Measurements from ENCODE around the gene BANP. TPM values are rescaled to one million over a fixed set of nuclear protein-coding genes. Genes with fewer than 3 reads are reported as not detected.
A peak's percentile ranks its signal among the peaks of the same experiment; 100 is the strongest.
"Not testable (repeated sequence)": the region's sequence is repeated elsewhere in the genome, so short reads cannot be mapped to it uniquely, and the experiment has no call there.

The BANP gene
- total RNA-seq, 1 donor from 2014 or later = 36.4 TPM

DNA sequence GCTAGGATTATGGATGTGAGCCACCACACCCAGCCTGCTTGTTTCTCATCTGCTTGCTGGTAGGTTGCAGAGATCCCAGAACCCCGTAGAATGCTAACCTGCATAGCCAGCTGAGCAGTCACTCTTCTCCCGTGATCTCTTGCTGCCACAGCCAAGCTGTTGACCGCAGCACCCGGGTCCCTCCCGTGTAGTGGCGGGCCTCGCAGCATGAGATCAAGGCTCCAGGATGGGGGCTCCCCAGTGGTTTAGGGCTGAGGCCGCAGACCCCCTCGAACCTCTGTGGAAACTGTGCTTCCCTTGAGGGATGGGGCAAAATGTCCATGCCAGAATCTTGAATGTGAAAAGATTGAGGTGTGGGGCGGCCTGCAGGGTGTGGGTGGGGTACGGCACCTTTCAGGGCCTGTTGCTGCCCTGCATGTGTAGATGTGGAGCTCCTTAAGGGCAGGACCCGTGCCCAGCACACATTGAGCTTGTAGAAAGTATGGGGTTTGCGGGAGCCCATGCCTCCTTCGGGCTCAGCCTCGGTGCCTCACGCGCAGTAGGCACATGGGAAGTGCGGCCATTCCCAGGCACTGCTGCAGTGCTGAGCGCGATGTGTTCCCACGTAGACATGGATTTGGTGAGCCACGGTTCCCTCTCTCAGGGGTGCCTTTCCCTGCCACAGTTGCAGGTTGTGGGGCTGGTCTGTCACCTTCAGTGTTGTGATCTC is 99.9 kb downstream of the BANP start:
- DNase-seq = no peak

DNA sequence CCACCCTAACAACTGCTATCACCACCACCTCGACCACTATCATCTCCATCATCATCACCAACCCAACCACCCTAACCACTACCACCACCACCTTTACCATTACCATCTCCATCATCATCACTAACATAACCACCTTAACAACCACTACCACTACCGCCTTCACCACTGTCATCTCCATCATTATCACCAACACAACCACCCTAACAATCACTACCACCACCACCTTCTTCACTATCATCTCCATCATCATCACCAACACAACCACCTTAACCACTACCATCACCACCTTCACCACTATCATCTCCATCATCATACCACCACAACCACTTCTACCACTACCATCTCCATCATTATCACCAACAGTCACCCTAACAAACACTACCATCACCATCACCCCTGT is 101.4 kb downstream of the BANP start:
- no peak for DNase-seq

DNA sequence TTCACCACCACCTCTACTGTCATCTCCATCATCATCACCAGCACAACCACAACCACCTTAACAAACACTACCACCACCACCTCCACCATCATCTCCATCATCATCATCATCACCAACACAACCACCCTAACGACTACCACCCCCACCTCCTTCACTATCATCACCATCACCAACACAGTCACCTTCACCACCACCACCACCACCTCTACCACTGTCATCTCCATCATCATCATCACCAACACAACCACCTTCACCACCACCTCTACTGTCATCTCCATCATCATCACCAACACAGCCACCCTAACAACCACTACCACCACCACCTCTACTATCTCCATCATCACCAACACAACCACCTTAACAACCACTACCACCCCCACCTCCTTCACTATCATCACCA is 102.2 kb downstream of the BANP start:
- not testable (repeated sequence) for DNase-seq

DNA sequence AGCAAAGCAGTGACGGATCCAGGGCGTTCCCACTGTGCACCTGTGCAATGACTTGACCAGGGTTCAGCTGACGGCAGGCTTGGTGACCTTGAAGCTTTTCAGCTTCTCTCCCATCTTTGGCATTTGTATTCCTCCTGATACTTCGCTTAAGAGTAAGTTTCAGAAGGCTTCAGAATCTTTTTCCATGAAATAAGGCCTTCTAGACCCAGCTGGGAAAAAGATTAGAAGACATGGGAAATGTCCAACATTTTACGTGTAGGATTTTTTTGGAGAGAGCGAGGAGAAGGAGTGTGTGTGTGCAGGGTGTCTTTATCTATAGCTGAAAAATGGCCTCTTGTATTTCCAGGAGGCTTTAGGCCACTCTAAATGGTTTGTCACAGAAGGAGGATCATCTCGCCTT is 104.1 kb downstream of the BANP start:
- DNase-seq = no peak

DNA sequence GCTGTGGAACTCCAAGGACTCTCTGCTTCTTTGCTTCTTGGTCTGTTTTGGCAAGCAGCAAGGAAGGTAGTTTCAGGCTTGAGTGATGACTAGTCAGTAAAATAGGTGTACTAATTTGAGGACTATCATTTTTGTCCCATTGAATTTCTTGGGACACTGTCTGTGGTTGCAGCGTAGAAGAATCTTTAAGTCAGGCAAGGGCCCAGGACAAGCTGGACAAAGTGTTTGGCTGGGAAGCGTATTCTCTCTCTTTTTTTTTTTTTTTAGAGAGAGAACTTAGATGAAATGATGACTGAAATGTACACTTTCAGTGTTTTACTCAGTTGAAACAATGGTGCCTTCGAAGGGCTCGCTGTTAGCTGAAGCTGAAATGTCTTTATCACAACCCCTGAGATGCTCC is 105.0 kb downstream of the BANP start:
- DNase-seq = no peak

DNA sequence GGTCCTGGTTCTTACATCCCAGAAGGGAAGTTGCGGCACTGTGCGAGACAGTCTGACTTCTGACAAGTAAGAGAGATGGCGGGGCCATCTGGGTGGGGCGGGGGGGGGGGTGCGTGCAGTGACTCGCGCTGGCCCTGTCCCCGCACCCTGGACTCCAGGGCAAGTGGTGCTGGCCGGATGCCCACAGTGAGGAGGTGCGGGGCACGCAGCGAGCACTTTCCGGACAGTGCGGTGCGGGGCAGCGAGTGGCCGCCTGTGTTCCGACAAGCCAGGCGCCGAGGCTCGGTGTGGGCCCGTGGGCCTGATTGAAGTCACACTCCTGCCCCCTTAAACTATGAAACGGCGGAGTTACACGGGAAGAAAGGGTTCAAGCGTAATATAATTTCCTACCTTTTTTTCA is 106.4 kb downstream of the BANP start:
- no peak for DNase-seq

DNA sequence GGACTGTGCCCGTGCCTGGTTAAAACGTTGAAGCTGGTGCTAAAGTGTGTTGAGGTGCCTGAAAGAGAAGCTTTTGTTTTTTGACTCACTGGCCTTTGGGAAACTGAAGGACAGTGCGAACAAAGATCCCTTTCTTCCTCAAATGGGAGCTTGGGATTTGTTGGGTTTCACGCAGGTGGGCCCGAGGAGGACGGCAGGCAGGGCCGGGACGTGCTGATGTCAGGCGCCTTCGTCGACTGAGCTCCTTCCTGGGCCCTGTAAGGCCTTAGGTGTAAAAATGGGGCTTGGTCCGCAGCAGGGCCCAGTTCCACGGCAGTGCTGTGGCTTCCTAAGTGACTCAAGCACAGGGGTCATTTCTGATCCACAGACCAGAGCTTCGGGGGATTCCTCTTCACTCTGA is 106.9 kb downstream of the BANP start:
- DNase-seq = no peak

DNA sequence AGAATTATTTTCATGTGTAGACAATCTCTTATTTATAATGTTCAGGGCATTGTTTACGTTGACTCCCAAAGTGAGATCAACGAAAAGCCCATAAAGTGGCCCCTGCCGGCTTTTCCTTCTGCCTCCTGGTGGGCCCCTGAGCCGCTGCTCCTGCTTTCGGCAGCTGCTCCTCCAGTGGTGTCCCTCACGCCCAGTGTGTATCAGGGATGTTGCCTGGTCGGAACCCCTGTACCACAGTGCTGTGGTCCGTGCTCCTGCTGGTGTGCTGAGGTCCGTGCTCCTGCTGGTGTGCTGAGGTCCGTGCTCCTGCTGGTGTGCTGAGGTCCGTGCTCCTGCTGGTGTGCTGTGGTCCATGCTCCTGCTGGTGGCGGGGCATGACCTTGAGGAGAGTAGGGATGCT is 107.6 kb downstream of the BANP start:
- no peak for DNase-seq

DNA sequence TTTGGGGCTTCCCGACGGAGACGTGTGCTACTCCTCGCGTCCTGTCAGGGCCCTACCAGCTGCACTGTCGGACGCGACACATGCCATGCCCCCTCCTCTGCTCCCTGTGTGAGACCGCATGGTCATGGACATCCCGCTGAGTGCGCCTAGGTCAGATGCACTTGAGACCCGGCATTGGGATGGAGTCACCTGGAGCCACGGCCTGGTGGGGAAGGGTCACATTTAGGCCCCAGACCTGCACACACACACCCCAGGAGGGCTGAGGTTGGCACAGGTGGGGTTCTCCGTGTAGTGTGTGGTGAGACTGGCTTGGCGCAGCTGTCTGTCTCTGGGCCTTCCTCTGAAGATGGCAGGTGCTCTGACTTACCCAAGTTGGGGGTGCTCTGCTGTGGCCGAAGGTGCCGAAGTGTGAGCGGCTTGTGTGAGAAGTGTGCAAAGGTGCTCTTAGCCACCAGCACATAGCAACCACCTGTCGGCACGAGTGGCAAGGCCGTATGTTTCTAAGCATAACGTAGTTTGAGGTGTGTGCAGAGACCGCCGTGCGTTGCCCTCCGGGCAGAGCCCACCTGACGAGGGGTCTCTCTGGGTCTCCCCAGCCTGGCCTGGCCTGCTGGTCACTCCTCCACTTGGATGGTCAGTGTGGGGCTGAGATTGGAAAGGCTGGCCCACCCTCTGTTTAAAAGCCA is 108.6 kb downstream of the BANP start:
- DNase-seq = no peak

DNA sequence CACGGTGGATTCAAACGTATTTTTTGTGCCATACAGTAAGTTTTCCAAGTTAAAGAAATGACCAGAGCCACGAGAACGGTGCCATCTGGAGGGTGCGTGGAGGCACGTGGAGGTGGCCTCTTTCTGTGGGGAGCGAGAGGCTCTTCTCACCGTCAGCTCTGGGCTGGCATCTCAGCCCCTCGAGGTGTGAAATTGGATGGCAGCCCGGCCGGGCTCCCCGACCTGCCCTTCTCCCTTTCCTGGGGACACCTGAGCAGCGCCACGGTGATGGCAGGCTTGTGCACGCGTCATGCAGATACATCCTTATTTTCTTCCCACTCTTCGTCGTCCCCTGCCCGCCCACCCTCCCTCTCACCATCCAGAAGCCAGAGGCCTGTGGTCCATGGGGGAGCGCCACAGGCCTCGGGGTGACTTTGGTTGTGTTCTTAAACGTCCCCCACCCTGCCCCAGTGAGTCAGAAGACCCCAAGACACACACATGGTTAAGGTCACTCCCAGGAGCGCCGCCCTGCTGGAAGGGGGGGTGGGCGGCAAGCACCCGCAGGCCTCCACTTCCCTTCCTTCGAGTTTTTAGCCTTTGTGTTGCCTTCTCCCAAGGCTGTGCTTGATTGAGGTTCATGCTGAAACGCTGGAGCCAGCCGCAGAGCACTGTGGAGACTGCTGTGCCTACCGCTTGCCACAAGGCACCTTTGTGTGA is 109.4 kb downstream of the BANP start:
- DNase-seq = no peak

DNA sequence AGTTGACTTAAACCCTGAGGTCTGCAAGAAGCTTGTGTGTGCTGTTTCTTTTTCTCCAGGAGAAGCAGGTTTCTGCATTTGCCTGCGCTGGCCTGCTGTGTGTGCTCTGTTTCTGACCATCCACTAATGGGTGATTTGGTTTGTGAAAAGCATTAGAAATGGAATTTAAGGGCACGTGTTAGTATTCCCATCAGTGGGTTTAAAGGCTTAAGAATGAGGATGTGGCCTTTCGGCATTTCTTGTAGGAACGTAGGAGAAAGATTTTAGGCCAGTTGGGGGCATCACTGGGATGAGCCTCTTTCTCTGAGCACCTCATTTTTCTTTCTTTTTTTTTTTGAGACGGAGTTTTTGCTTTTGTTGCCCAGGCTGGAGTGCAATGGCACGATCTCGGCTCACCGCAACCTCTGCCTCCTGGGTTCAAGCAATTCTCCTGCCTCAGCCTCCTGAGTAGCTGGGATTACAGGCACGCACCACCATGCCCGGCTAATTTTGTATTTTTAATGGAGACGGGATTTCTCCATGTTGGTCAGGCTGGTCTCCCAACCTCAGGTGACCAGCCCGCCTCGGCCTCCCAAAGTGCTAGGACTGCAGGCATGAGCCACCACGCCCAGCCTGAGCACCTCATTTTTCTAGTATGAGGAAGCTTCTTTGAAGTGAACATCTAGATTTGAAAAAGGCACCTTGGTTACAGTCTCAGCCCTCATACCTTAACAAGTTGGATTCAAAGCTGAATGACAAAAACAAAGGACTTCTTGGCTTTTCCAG is 110.3 kb downstream of the BANP start:
- DNase-seq = no peak

DNA sequence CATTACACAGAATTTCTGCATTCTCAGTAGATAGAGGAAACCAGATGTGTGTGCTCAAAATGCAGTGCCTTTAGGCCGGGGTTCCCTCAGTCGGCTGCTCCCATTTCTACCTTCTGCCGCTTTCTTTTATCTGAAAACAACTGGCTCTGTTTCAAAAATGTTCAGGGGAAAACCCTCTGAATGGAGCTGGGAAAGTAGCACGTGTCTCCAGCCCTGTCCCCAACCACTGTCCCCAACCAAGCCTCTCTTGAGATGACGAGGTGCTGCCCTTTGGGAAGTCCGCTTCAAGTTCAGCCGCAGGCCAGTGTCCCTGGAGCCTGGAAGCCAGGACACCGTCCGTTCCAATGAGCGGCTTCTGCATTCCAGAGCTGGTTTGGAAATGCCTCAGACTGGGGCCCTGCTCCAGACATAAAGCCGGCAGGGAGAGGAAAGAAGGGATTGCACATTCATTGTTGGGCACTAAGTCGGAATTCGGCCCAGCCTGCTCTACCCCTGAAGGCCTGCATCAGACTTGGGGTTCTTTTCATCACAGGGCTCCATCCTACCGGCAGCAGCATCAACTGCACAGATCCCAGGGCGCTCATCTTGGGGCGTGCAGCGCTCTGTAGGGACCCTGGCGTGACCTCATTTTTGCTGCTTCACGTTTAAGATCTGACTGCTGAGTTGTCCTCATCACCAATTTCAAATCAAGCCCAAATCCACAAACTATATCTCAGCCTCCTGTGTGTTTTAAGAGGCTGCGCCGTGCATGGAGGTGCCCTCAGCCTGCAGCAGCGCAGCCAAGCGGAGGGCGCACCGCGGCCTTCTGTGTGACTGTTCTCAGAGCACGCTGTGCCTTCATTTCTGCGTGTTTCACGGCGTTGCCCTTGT is 111.3 kb downstream of the BANP start:
- DNase-seq = no peak

DNA sequence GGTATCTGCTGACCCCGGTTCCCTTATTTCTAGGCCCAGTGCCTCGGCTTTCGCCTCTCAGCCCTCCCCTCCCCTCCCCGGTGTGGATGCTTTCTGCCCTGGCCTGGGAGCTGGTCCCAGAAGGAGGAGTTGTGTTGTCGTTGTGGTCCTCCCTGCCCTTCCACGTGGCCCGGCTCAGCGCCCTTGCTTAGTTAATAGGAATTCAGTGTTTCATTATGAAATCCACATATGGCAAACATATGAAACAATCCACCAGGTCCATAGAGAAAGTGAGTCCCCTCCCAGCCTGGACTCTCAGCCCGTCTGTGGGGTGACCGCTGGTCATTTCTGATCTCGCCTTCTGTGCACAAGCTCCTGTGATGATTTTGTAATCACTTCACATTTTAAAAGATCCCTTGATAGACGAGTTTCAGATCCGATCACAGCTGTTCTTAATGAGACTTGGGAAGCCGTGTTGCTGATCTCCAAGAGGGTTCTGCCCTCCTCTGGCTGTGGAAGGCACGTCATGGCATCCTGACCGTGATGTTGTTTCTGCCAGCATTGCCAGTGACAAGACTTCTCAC is 112.1 kb downstream of the BANP start:
- peak; percentile 15 for DNase-seq

DNA sequence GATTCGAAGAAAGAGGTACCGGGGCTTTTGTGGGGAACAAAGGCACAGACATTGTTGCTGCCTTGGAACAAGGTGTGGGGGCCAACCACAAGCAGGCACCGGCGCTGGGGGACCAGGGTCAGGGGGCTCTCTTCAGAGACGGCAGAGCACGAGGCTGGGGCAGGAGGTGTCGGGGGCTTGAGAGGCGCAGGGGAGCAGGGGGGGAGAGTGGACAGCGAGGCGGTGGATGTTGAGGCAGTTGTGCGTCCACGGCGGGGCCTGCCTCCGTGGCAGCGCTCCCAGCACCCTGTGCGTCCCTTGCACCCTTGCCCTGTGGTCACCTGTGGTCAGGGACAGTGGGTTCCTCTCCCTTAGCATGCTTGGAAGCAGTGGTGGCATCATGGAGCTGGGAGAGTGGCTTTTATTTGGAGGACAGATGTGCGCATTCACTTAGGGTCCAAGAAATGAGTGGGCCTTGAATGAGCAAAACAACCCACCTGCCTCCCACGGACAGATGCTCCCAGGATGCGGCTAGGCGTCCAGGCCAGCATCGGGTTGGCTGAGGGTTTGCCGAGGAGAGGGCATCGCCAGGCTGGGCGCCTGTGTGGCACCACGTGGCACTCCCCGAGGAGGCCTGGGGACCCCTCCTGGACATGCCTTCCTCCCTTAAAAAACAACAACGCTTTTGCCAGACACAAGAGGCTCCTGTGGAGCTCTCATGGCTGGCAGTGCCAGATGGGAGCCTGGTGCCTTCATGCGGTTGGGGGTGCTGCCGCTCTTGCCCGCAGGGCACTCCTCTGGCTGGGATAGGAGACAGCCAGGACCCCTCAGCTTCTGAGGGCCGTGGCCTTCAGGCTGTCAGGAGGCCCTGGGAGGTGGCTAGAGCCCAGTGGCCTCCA is 113.0 kb downstream of the BANP start:
- DNase-seq = no peak

DNA sequence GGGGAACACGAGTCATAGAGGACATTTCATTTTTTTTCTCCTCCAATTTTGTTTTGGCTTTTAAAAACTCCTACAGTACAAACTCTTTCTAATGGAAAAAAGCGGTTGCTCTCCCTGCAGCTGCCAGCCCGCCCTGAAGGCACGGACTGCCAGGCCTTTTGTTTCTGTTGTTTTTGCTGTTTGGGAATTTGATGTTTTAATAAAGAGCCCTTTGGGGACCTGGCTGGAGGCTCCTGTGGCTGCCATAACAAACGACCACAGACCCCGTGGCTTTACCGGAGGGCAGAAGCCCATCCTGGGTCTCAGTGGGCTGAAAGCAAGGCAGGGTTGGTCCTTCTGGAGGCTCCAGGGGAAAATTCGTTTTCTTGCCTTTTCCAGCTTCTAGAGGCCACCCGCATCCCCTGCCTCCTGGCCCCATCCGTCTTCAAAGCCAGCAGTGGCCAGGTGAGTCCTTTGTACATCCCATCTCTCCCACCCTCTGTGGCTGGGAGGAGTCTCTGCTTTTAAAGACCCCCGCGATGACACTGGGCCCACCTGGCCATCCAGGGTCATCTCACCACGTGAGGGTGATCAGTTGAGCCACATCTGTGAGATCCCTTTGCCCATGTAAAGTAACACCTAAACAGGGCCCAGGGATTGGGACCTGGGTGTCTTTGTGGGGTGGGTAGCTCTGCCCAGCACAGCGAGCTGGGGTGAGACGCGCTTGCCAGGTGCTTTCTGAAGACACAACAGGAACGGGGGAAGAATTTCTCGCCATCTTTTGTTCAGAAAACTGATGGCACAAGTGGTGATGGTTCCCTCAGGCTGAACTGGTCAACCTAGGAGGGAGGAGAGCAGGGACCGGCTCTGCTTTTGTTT is 113.9 kb downstream of the BANP start:
- DNase-seq = no peak

DNA sequence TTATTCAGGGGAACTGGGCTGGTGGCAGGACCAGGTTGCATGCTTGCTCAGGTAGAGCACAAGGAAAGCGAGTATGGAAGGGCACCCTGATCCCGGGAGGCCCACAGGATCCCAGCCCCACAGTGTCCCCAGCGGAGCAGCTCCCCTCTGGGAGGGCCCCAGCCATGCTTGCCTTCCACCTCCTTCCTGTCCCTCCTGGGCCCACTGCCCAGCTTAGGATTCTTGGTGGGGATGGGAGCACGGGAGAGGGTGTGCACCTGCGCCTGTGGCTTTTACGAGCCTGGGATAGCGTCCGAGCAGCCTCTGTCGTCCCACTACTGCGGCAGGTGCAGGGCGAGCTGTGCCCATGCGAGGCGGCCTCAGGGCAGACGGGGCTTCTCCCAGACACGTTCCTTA is 114.5 kb downstream of the BANP start:
- DNase-seq = no peak

DNA sequence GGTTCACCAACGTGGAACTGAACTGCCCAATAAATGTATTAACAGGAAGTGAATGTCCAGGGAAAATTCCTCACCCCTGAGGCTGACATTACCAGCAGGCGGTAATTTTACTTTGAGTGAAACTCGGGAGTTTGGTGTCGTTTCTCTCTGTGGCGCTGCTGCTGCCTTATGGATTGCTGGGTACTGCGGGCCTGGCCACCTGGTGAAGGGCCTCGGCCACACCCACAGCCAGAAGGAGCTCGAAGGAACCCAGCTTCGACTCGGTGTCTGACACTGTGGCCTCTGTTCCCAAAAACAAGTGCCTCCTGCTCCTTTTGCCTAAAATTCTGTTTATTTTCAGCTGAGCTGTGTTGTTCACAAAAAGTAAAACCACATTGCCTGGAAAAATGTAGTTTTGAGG is 115.0 kb downstream of the BANP start:
- DNase-seq = no peak

DNA sequence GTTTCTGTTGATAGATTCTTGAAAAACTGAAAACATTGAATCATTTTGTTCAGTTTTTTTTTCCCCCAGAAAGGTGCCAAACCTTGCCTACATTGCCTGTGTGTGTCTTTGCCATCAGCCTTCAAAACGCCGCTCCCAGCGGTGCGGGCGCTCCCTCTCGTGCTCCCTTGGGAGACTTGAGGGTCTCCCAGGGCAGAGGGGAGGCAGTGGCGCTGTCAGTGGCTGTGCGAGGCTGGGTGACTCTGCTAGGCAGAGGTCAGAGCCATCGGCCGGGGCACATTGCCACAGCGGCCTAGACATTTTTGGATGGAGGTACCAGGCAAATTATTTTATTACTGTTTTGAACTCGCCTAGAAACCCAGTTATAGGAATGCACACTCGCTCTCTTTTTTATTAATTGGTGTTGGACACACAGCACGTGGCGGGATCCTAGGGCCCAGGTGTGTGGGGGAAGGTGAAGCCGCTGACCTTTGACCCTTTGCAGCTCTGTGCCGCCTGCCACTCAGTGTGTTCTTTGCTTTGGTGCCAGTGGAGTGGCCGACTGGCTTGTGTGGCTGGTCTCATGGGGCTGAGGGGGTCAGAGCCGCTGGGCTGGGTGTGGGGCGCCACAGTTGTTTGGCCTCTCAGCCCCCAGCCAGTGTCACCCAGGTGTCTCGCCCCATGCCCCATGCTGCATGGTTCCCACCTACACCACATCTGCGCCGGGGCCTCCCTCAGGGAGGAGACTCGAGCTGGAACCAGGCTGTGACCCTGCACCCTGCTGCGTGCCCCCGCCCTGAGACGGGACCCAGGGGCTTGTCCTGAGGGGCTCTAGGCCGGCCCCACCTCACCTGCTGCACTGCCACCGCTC is 115.7 kb downstream of the BANP start:
- no peak for DNase-seq
